GM12878 (cell line): Measurements from ENCODE around the gene FARS2. TPM values are rescaled to one million over a fixed set of nuclear protein-coding genes. Genes with fewer than 3 reads are reported as not detected.
A peak's percentile ranks its signal among the peaks of the same experiment; 100 is the strongest.
"Not testable (repeated sequence)": the region's sequence is repeated elsewhere in the genome, so short reads cannot be mapped to it uniquely, and the experiment has no call there.

Experiments used
- ATAC-seq: fragments of 200-7000 bp; cut with Tn5 transposase; 3 replicates; pipeline ENCODE4 v1.9.1; 2020; ENCODE audit warnings: mild to moderate bottlenecking, moderate library complexity
- BruUV-seq: library from RNA; stranded (reverse); fragments of 400-500 nt; replicated peaks from 2 replicates; lab custom pipeline; 2021; lab: Mats Ljungman, UMichigan
- CTCF ChIA-PET: fragments of 300-600 bp; sonication (Branson Sonifier 250); formaldehyde crosslinking; extraction: SDS; loops from one replicate; lab custom pipeline; 2021; ENCODE audit warnings: inconsistent platforms; lab: Yijun Ruan, JAX
- POLR2A ChIA-PET: fragments of 350-600 bp; formaldehyde crosslinking; extraction: SDS; loops from one replicate; lab custom pipeline; 2021; ENCODE audit warnings: inconsistent platforms; lab: Charles Lee
- RAD21 ChIA-PET: fragments of 300-600 bp; sonication (Branson Sonifier 250); formaldehyde crosslinking; loops from one replicate; lab custom pipeline; 2023; ENCODE audit warnings: antibody characterized with exemption; ENCODE audit not compliant: unreplicated experiment; lab: Charles Lee
- SMC1A ChIA-PET: fragments of 300-600 bp; sonication (Branson Sonifier 250); formaldehyde crosslinking; loops from one replicate; lab custom pipeline; 2023; ENCODE audit not compliant: unreplicated experiment, uncharacterized antibody; lab: Charles Lee
- DNase-seq: peaks from one replicate; pipeline ENCODE4 v3.0.0-alpha.2; 2011; ENCODE audit warnings: low read depth, low spot score
- FAIRE-seq: peaks from 3 replicates; lab custom pipeline; 2011; peaks lifted over from hg19 to GRCh38; lab: Jason Lieb, UNC
- H2AFZ ChIP-seq: 2 replicates; pipeline ENCODE4 v1.6.0; 2011; ENCODE audit warnings: low read depth, low read length, control low read depth; ENCODE audit not compliant: control insufficient read depth
- H3K27ac ChIP-seq: 2 replicates; pipeline ENCODE4 v1.5.1; 2011; ENCODE audit warnings: control low read depth; ENCODE audit not compliant: control insufficient read depth, insufficient read depth
- H3K27me3 ChIP-seq, 2 experiments: replicated peaks in 1 of 2; 2 replicates each; pipeline versions ENCODE4 v1.6.0 to v1.6.1; 2011; ENCODE audit warnings: low read length in 1 of 2; ENCODE audit not compliant: control insufficient read depth in 2 of 2, insufficient read depth in 2 of 2
- H3K36me3 ChIP-seq, 2 experiments: 2 replicates each; pipeline ENCODE4 v1.5.1; 2011; ENCODE audit warnings: low read length in 1 of 2; ENCODE audit not compliant: control insufficient read depth in 2 of 2, insufficient read depth in 2 of 2
- H3K4me1 ChIP-seq: 2 replicates; pipeline ENCODE4 v1.6.1; 2011; ENCODE audit warnings: mild to moderate bottlenecking, low read length, moderate library complexity, mixed read lengths; ENCODE audit not compliant: control insufficient read depth, insufficient read depth
- H3K4me2 ChIP-seq: 2 replicates; pipeline ENCODE4 v1.6.0; 2011; ENCODE audit warnings: control low read depth; ENCODE audit not compliant: control insufficient read depth, insufficient read depth
- H3K4me3 ChIP-seq: fragments of 200-600 bp; sonication (generic); 2 replicates; pipeline ENCODE4 v1.5.1; 2016
- H3K79me2 ChIP-seq: 2 replicates; pipeline ENCODE4 v1.6.0; 2011; ENCODE audit warnings: low read length; ENCODE audit not compliant: control insufficient read depth, insufficient read depth
- H3K9ac ChIP-seq: 2 replicates; pipeline ENCODE4 v1.8.0; 2011; ENCODE audit warnings: low read length, control low read depth, mixed read lengths; ENCODE audit not compliant: control insufficient read depth, insufficient read depth
- H3K9me3 ChIP-seq: replicated peaks from 3 replicates; pipeline ENCODE4 v1.5.1; 2011; ENCODE audit warnings: mild to moderate bottlenecking, low read length; ENCODE audit not compliant: control insufficient read depth, insufficient read depth
- H4K20me1 ChIP-seq: 2 replicates; pipeline ENCODE4 v1.6.0; 2011; ENCODE audit not compliant: control insufficient read depth, insufficient read depth
- CEBPB ChIP-seq, 2 experiments: fragments of 150-350 bp in 1 of 2; IDR thresholded peaks; 2 replicates each; pipeline ENCODE4 v1.6.1; 2012 to 2014; ENCODE audit warnings: low read depth in 2 of 2, low read length in 2 of 2, borderline replicate concordance in 1 of 2, inconsistent platforms in 1 of 2
- CHD1 ChIP-seq: IDR thresholded peaks from 2 replicates; pipeline ENCODE4 v1.6.1; 2012; ENCODE audit warnings: low read depth, low read length, improper control_type of control experiment
- HDGF ChIP-seq: fragments of 450-650 bp; IDR thresholded peaks from 2 replicates; pipeline ENCODE4 v1.6.1; 2016; ENCODE audit warnings: antibody characterized with exemption
- KDM1A ChIP-seq: fragments of 200-600 bp; sonication (generic); IDR thresholded peaks from 2 replicates; pipeline ENCODE4 v1.6.1; 2016; ENCODE audit warnings: borderline replicate concordance
- MLLT1 ChIP-seq: fragments of 450-650 bp; IDR thresholded peaks from 2 replicates; pipeline ENCODE4 v1.6.1; 2016; ENCODE audit warnings: mild to moderate bottlenecking
- MYB ChIP-seq: fragments of 150-350 bp; IDR thresholded peaks from 2 replicates; pipeline ENCODE4 v1.6.1; 2014; ENCODE audit warnings: mild to moderate bottlenecking, low read depth, low read length, borderline replicate concordance
- POU2F2 ChIP-seq: IDR thresholded peaks from 3 replicates; pipeline ENCODE4 v1.6.1; 2011; ENCODE audit warnings: low read depth, mild to moderate bottlenecking, low read length, borderline replicate concordance
- RAD51 ChIP-seq: fragments of 450-650 bp; IDR thresholded peaks from 2 replicates; pipeline ENCODE4 v1.6.1; 2016; ENCODE audit warnings: moderate library complexity, mild to moderate bottlenecking, inconsistent platforms
- RUNX3 ChIP-seq: IDR thresholded peaks from 2 replicates; pipeline ENCODE4 v1.6.1; 2012; ENCODE audit warnings: low read length, inconsistent platforms
- STAT3 ChIP-seq: IDR thresholded peaks from 2 replicates; pipeline ENCODE4 v1.6.1; 2011; ENCODE audit warnings: low read depth, low read length, improper control_type of control experiment
- TARDBP ChIP-seq: IDR thresholded peaks from 2 replicates; pipeline ENCODE4 v1.6.1; 2016; ENCODE audit warnings: borderline replicate concordance
- TCF3 ChIP-seq: IDR thresholded peaks from 2 replicates; pipeline ENCODE4 v1.6.1; 2012; ENCODE audit warnings: low read depth, mild to moderate bottlenecking, low read length, borderline replicate concordance; ENCODE audit not compliant: insufficient read depth
- YY1 ChIP-seq: IDR thresholded peaks from 2 replicates; pipeline ENCODE4 v1.6.1; 2011; ENCODE audit warnings: low read depth, mild to moderate bottlenecking, low read length
- ZNF24 ChIP-seq: fragments of 450-650 bp; IDR thresholded peaks from 2 replicates; pipeline ENCODE4 v1.6.1; 2017; ENCODE audit warnings: antibody characterized with exemption, mild to moderate bottlenecking
- ZSCAN29 ChIP-seq: fragments of 450-650 bp; IDR thresholded peaks from 2 replicates; pipeline ENCODE4 v1.6.1; 2017; ENCODE audit warnings: mild to moderate bottlenecking, moderate library complexity
- ZZZ3 ChIP-seq: IDR thresholded peaks from 2 replicates; pipeline ENCODE4 v1.6.1; 2011; ENCODE audit warnings: low read depth; ENCODE audit not compliant: control insufficient read depth, insufficient read length
- WGBS: methylation state at CpG from one replicate; pipeline ENCODE4 v1.1.6; 2016; ENCODE audit warnings: low lambda C conversion rate; ENCODE audit not compliant: insufficient replicate concordance, insufficient coverage; ENCODE audit errors: missing lambda C conversion rate; 5-methylcytosine and 5-hydroxymethylcytosine counted together
- in situ Hi-C: fragments of 300-500 bp; cut with MboI; formaldehyde crosslinking; loops from 9 replicates; pipeline ENCODE4 v1.14.3; 2018; ENCODE audit warnings: mixed read lengths
- intact Hi-C: fragments of 100-400 bp; cut with micrococcal nuclease; formaldehyde crosslinking; loops from one replicate; pipeline ENCODE4 v1.14.2; 2022; ENCODE audit not compliant: unreplicated experiment
- polyA plus RNA-seq, 11 experiments: library from polyadenylated mRNA; depleted of rRNA in 4 of 11; unstranded in 6 of 11; stranded (reverse) in 5 of 11; fragments of >200 nt; fragmentation: Nextera tagmentation in 4 of 11; fragmentation: Illumina TruSeq in 1 of 11; extraction: Ambion mirVana in 4 of 11; extraction: Trizol in 1 of 11; gene quantifications; 1 replicate in 1 of 11; 2 replicates in 10 of 11; pipeline versions ENCODE4 v1.2.1 to v1.2.3, GENCODE V29; 2011 to 2016; ENCODE audit warnings: inconsistent platforms in 2 of 11, missing spikeins in 2 of 11, low read depth in 1 of 11
- total RNA-seq, 4 experiments: library from RNA; depleted of rRNA in 3 of 4; stranded (reverse); fragments of >200 nt in 3 of 4; fragmentation: Illumina TruSeq in 1 of 4; extraction: Trizol in 1 of 4; gene quantifications; 2 replicates each; pipeline versions ENCODE4 v1.2.1 to v1.2.3, GENCODE V29; 2013 to 2021

FARS2 gene
- total and polyA plus RNA-seq, 10 of the 15 experiments (the other 5 are each of a cell fraction or from before 2014, with no cell fraction given): 16.8 to 46.7 (median 25.6) TPM

- no peak for TF ChIP-seq MYB
- no peak for TF ChIP-seq CEBPB (IDR thresholded peaks at IDR 0.05; ENCODE audit: borderline replicate concordance in 1 of 2, low read depth in 2 of 2, low read length in 2 of 2)
- TF ChIP-seq, all 136 proteins: peak for 0
These were observed 394.9 kb downstream of the FARS2 start (continued) for GRCh38 chr6:5656226-5656625.

GRCh38 chr6:5656695-5657094, 395.4 kb downstream of the FARS2 start:
- H3K4me3 ChIP-seq, H3K4me1 ChIP-seq, H3K27ac ChIP-seq, H4K20me1 ChIP-seq, POLR2A ChIA-PET, H3K9ac ChIP-seq, in situ Hi-C loops, H3K79me2 ChIP-seq, SMC1A ChIA-PET, DNase-seq, FAIRE-seq, RAD21 ChIA-PET, H2AFZ ChIP-seq, H3K9me3 ChIP-seq, H3K4me2 ChIP-seq, intact Hi-C loops, H3K36me3 ChIP-seq, ATAC-seq, BruUV-seq, H3K27me3 ChIP-seq: not testable (repeated sequence)
- CTCF ChIA-PET: interaction anchor here (2.0 kb wide), 1 partner anchor 185 kb away, joined by 5 read pairs; no protein-coding TSS in a partner anchor
- 0 out of 2 replicates have a peak, but pooled peaks have one; percentile 17 for TF ChIP-seq RUNX3
- 20% methylated on average over 6 of the region's 6 CpGs for WGBS

GRCh38 chr6:5657684-5658430, 396.5 kb downstream of the FARS2 start:
- Histone ChIP-seq H3K27ac (no peak overlapping the region), H3K4me1 (no peaks in the 10 kb centered on the region), H3K36me3 (no peaks in the 10 kb centered on the region), H3K4me3 (no peak overlapping the region), H3K9ac (no peak overlapping the region), H3K27me3 (no peaks in the 10 kb centered on the region), H3K4me2 (no peak overlapping the region), H4K20me1 (no peaks in the 10 kb centered on the region), H2AFZ (no peak overlapping the region), H3K9me3 (no peaks in the 10 kb centered on the region), H3K79me2 (no peaks in the 10 kb centered on the region)
- ATAC-seq (no peak), DNase-seq (no peak), FAIRE-seq (no peak)
- 98% methylated on average over 8 of the region's 9 CpGs for WGBS
- ChIA-PET CTCF (interaction anchor here (0.7 to 2.0 kb wide), 2 partner anchors 184 to 186 kb away, joined by 3 to 5 read pairs; no protein-coding TSS in a partner anchor), SMC1A (no interaction called here), POLR2A (no interaction called here), RAD21 (no interaction called here)
- BruUV-seq: no TSS peak
- intact Hi-C loops (no loop called here), in situ Hi-C loops (no loop called here)
- no peak for TF ChIP-seq CHD1
- no peak for TF ChIP-seq TCF3
- TF ChIP-seq HDGF: no peak
- no peak for TF ChIP-seq YY1
- TF ChIP-seq ZNF24: no peak
- TF ChIP-seq STAT3: no peak
- TF ChIP-seq TARDBP: no peak
- TF ChIP-seq KDM1A: no peak
- no peak for TF ChIP-seq POU2F2
- no peak for TF ChIP-seq ZSCAN29
- no peak for TF ChIP-seq MLLT1
- TF ChIP-seq ZZZ3: no peak
- no peak for TF ChIP-seq RAD51
